Activated CD4-positive, alpha-beta T cell treated with anti-CD3 and anti-CD28 coated beads, Interleukin-2, amount 10 ng/mL, durations not matched to agents 24 days and 14 days (primary cell): ENCODE results near the gene POR. TPM values are rescaled to one million over a fixed set of nuclear protein-coding genes. Genes with fewer than 3 reads are reported as not detected.

ENCODE experiments used
- DNase-seq: peaks from one replicate; pipeline ENCODE4 v3.0.0; 2022
- H3K27ac Mint-ChIP-seq: one replicate; pipeline ENCODE4 v1.8.0; 2022; ENCODE audit warnings: mild to moderate bottlenecking, mixed read lengths
- H3K27me3 Mint-ChIP-seq: one replicate; pipeline ENCODE4 v1.8.0; 2022; ENCODE audit warnings: mixed read lengths
- H3K36me3 Mint-ChIP-seq: one replicate; pipeline ENCODE4 v1.8.0; 2022; ENCODE audit warnings: low read depth, mild to moderate bottlenecking, mixed read lengths
- H3K4me1 Mint-ChIP-seq: one replicate; pipeline ENCODE4 v1.8.0; 2021; ENCODE audit warnings: mixed read lengths
- H3K4me3 Mint-ChIP-seq: one replicate; pipeline ENCODE4 v1.8.0; 2022; ENCODE audit warnings: mild to moderate bottlenecking, moderate library complexity, mixed read lengths
- H3K9me3 Mint-ChIP-seq: one replicate; pipeline ENCODE4 v1.8.0; 2021; ENCODE audit warnings: mixed read lengths
- intact Hi-C: fragments of 100-400 bp; cut with micrococcal nuclease; formaldehyde crosslinking; loops from one replicate; pipeline ENCODE4 v1.15.1; 2023
- total RNA-seq: library from RNA; stranded (reverse); gene quantifications from 2 replicates; pipeline ENCODE4 v1.2.3, GENCODE V29; 2022

The POR gene
- total RNA-seq, 1 donor from 2014 or later = 69.4 TPM

DNA sequence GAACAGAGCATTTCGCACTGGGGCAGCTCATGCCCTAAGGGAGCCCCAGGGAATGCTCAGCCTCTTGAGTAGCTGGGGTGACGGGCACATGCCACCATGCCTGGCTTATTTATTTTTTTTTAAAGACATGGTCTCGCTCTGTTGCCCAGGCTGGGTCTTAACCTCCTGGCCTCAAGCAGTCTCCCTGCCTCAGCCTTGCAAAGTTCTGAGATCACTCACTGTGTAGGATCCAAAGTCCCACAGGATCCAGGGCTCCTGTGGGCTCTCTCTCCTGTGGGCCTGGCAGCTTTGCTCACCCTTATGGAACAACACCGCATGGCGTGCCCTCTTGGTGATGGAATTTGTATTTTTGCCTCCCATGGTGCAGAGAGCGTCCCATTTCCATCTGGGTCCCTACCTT, 45.4 kb downstream of the POR start:
- Mint-ChIP-seq H3K4me1 (no peaks in the 10 kb centered on the region), H3K9me3 (no peaks in the 10 kb centered on the region), H3K4me3 (no peak overlapping the region), H3K27ac (no peak overlapping the region), H3K27me3 (no peaks in the 10 kb centered on the region), H3K36me3 (peaks cover 12% of the 10 kb centered on the region)
- no peak for DNase-seq
- intact Hi-C loops = no loop called here

DNA sequence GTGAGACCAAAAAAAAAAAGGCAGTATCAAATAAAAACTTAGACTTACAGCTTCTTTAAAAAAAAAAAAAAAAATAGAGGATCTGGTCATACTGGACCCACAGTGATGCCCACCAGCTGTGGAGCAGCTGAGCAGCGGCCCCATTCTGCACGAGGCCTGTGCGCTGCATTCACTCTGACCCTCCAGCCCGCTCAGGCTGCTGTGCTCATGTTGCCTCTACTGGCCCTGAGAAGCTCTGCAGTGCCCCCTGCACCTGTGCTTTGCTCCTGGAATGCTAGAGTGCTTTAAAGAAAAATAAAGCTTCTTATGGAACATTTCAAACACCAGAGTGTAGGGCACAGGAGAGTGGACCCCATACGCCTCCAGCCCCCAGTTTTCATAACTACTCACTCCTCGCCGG, 46.3 kb downstream of the POR start:
- H3K4me1 Mint-ChIP-seq = no peaks in the 10 kb centered on the region
- H3K4me3 Mint-ChIP-seq = no peak overlapping the region
- no peak overlapping the region for H3K27ac Mint-ChIP-seq
- intact Hi-C loops = no loop called here
- peaks cover 9% of the 10 kb centered on the region for H3K36me3 Mint-ChIP-seq
- no peak for DNase-seq
- no peaks in the 10 kb centered on the region for H3K27me3 Mint-ChIP-seq
- no peaks in the 10 kb centered on the region for H3K9me3 Mint-ChIP-seq

DNA sequence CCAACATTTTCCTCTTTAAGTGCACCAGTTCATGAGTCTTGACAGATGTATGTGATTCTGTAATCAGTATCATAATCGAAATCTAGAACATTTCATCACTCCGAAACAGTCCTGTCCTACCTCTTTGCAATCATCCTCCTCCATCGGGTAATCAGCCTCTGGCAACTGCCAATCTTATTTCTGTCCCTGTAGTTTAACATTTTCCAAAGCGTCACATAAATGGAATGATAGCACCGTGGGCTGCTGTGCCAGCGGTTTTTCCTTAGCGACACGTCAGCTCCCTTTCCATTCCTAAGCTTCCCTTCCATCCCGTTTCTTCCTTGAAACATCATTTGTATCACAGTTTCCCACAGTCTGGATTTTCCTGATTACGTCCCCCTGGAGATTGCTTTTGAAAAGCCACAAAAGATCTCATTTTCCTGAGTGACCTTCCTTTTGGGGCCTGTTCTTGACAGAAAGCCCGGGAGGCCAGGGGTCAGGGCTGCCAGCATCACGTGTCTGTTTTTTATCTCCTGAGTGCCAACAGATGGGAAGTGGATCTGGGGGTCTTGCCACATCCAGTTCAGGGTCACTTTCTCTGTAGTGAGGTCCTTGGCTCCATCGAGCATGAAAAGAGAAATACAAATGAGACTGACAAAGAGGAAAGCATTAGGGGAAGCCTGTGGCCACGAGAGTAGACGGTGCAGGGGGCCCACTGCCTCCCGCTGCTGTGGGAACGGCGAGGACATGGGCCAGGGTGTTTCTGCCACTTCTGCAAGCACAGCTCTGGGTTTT, 47.8 kb downstream of the POR start:
- no peak overlapping the region for H3K27ac Mint-ChIP-seq
- no peaks in the 10 kb centered on the region for H3K27me3 Mint-ChIP-seq
- peaks cover 3% of the 10 kb centered on the region for H3K36me3 Mint-ChIP-seq
- H3K4me1 Mint-ChIP-seq = no peaks in the 10 kb centered on the region
- DNase-seq = no peak
- no peaks in the 10 kb centered on the region for H3K9me3 Mint-ChIP-seq
- intact Hi-C loops = no loop called here
- no peak overlapping the region for H3K4me3 Mint-ChIP-seq

DNA sequence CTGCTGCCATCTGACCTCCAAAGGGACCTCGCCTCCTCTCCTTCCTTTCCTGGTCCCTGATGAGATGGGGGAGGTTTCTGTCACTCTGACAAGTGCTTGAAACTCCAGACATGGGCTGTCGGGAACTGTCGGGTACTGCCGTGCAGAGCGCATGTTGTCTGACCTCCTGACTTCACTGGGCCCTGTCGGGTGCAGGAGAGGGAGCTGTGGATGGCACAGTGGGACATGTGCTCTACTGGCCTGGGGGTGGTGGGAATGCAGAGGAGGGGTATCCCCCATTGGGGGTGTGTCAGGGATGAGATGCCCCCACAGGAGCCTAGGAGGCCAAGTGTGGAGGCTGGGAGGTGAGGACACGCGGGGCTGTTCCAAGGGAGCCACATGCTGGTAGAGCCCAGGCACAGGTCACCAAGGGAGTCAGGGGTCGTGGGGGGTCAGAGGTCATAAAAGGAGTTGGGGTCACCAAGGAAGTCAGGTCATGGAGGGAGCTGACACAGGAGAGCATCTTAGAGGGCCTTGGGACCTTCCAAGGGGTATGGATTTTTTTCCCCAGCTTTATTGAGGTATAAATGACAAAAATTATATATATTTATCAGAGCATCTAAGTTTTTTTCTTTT, 48.5 kb downstream of the POR start:
- no peak overlapping the region for H3K4me3 Mint-ChIP-seq
- no peaks in the 10 kb centered on the region for H3K27me3 Mint-ChIP-seq
- H3K4me1 Mint-ChIP-seq = no peaks in the 10 kb centered on the region
- intact Hi-C loops = no loop called here
- no peaks in the 10 kb centered on the region for H3K9me3 Mint-ChIP-seq
- H3K27ac Mint-ChIP-seq = no peak overlapping the region
- DNase-seq = no peak
- H3K36me3 Mint-ChIP-seq = peaks cover under 1% of the 10 kb centered on the region

DNA sequence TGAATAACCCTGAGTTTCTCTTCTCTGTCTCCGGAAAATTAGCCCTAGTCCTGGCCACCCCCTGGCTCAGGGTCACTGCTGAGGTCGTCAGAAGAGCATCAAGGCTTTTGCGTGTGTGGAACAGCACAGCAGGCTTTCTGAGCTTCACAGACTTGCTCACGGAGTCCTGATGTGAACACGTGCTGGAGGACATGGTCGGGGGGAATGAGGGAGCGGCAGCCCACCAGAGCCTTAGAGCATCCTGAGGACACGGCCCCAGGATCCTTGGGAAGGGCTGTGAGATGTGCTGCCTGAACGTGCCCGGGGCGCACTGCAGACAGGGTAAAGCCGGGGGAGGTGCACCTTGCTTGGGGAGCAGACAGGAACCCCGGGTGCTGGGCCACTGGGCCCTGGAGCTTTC, 50.7 kb downstream of the POR start:
- no peaks in the 10 kb centered on the region for H3K36me3 Mint-ChIP-seq
- H3K9me3 Mint-ChIP-seq = no peaks in the 10 kb centered on the region
- H3K4me1 Mint-ChIP-seq = no peaks in the 10 kb centered on the region
- DNase-seq = no peak
- no peak overlapping the region for H3K27ac Mint-ChIP-seq
- H3K27me3 Mint-ChIP-seq = no peaks in the 10 kb centered on the region
- intact Hi-C loops = no loop called here
- no peak overlapping the region for H3K4me3 Mint-ChIP-seq

DNA sequence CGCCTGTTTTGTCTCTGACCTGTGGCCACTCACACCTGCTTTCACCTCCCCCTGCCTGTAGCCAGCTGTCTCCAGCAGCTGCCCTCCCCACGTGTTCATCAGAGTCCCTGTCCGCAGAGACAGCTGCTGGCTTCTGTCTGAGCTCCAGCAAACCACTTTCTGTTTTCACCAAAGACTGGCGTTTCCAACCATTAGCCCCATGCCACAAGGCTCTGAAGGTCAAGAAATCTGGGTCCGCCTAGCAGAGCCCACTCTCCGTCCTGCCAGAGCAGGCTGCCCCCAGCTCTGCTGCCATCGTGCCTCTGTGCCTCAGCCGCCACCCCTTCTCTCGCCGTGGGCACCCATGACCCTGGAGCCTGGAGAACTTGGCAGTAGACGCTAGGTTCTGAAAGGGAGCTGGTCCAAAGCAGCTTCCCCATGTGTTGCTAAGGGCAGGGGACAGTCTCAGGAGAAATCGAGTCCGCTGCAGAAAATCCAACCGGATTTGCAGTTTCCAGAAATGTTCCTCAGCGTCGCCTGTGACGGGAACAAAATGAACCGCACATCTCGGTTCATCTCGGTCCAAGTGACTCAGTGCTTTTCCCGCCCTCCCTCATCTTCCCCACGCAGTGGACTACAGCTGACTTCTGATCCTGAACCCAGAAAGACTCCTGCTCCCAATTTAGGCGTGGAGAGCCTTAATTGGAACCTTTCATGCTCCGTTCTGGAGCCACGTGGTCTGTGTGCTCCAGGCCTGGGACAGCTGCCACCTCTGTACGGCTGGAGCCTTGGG, 51.4 kb downstream of the POR start:
- Mint-ChIP-seq H3K27me3 (no peaks in the 10 kb centered on the region), H3K4me1 (no peaks in the 10 kb centered on the region), H3K9me3 (no peaks in the 10 kb centered on the region), H3K4me3 (no peak overlapping the region), H3K36me3 (no peaks in the 10 kb centered on the region), H3K27ac (no peak overlapping the region)
- intact Hi-C loops = no loop called here
- no peak for DNase-seq

DNA sequence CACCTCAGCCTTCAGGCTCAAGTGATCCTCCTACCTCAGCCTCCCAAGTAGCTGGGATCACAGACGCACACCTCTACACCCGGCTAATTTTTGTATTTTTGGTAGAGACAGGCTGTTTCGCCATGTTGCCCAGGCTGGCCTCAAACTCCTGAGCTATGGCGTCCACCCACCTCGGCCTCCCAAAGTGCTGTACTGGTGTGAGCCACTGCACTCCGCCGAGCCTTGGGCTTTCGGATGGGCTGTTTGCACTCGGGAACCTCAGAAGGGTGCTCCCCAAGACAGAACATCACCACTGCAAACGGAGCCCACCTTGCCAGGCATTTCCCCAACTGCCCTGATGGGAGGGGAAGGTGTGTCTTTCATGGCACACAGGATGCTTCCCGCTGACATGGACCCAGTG, 52.1 kb downstream of the POR start:
- Mint-ChIP-seq H3K4me1 (peaks cover 4% of the 10 kb centered on the region), H3K9me3 (no peaks in the 10 kb centered on the region), H3K36me3 (peaks cover 5% of the 10 kb centered on the region), H3K27ac (no peak overlapping the region), H3K27me3 (no peaks in the 10 kb centered on the region), H3K4me3 (no peak overlapping the region)
- DNase-seq = no peak
- intact Hi-C loops = no loop called here

DNA sequence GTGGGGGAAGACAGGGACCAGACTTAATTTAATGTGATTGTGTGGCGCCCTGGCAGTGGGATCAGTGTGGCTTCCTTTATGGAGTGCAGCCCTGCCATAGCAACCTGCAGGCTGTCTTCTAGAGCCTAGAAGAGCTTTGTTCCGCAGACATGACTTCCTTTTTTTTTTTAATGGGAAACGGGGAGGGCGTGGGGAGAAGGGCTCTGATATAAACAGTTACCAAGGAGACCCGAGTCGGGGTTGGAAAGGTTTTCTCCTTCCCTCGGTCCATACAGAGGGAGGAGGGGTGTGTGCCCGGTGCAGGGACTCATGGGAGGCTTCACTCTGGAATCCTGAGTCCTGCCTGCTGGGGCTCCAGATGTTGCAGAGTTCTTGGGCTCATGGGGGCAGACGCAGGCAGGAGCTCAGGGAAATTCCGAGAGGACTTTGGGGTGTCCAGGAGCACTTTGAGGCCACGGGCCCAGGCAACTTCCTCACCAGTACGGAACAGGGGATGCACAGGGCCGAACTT, 52.6 kb downstream of the POR start:
- DNase-seq = no peak
- no peaks in the 10 kb centered on the region for H3K27me3 Mint-ChIP-seq

DNA sequence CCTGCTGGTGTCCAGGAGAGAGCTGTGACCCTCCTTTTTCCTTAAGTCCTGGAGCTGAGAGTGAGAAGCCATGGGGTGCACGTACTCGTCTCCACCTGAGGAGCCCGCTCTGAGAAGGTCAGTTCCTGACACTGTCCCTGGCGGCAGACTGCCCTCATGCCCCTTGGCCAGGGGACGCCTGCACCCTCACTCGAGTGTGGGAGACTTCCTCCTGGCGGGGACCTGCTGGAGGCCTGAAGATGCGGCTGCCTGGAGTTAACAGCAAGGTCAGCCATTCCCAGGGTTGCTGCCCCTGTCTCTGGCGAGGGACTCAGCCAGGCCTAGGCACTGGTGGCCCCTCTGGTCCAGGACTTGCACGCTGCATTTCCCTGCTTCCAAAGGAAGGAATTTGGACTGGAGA, 53.1 kb downstream of the POR start:
- H3K4me1 Mint-ChIP-seq = peaks cover 5% of the 10 kb centered on the region
- no peak overlapping the region for H3K4me3 Mint-ChIP-seq
- H3K27me3 Mint-ChIP-seq = no peaks in the 10 kb centered on the region
- intact Hi-C loops = no loop called here
- H3K27ac Mint-ChIP-seq = no peak overlapping the region
- DNase-seq = no peak
- H3K9me3 Mint-ChIP-seq = no peaks in the 10 kb centered on the region
- peaks cover 5% of the 10 kb centered on the region for H3K36me3 Mint-ChIP-seq

More for the DNA sequence above, 52.6 kb downstream of the POR start:
- Mint-ChIP-seq H3K27ac (no peak overlapping the region), H3K4me3 (no peak overlapping the region), H3K36me3 (peaks cover 5% of the 10 kb centered on the region), H3K9me3 (no peaks in the 10 kb centered on the region), H3K4me1 (peaks cover 5% of the 10 kb centered on the region)
- intact Hi-C loops = no loop called here

- H3K27me3 Mint-ChIP-seq = no peaks in the 10 kb centered on the region
- intact Hi-C loops = no loop called here
Observed at GRCh38 chr7:75968561-75969001, 53.6 kb downstream of the POR start.

DNA sequence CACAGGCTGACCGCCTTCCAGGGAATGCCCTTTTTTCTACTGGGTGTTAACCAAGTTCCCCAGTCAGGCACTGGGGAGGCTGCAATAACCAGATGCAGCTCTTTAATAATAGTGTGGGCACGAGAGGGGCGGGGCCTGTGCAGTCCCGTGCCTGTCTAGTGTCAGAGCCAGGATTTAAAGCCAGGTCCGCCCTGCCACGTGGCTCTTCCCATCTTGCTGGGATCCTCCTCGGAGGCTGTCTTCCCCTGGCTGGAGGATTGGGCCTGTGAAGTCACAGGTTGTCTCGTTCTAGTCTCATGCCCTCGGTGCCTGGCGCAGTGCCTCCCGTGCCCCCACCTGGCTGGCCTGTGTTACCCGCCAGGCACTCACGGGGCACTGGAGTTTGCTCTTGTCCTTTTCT, 54.2 kb downstream of the POR start:
- Mint-ChIP-seq H3K27ac (no peak overlapping the region), H3K9me3 (no peaks in the 10 kb centered on the region), H3K4me1 (peaks cover 5% of the 10 kb centered on the region), H3K4me3 (no peak overlapping the region), H3K36me3 (peaks cover 10% of the 10 kb centered on the region), H3K27me3 (no peaks in the 10 kb centered on the region)
- no peak for DNase-seq
- intact Hi-C loops = no loop called here

More at GRCh38 chr7:75968561-75969001, 53.6 kb downstream of the POR start:
- Mint-ChIP-seq H3K4me1 (peaks cover 5% of the 10 kb centered on the region), H3K9me3 (no peaks in the 10 kb centered on the region), H3K36me3 (peaks cover 5% of the 10 kb centered on the region), H3K27ac (no peak overlapping the region), H3K4me3 (no peak overlapping the region)
- no peak for DNase-seq

GRCh38 chr7:75969704-75970498, 54.9 kb downstream of the POR start:
- Mint-ChIP-seq H3K9me3 (no peaks in the 10 kb centered on the region), H3K27me3 (no peaks in the 10 kb centered on the region), H3K4me1 (peaks cover 5% of the 10 kb centered on the region), H3K36me3 (peaks cover 12% of the 10 kb centered on the region), H3K4me3 (no peak overlapping the region), H3K27ac (no peak overlapping the region)
- no peak for DNase-seq
- intact Hi-C loops = no loop called here

- Mint-ChIP-seq H3K27me3 (no peaks in the 10 kb centered on the region), H3K4me1 (peaks cover 5% of the 10 kb centered on the region), H3K27ac (no peak overlapping the region), H3K4me3 (no peak overlapping the region), H3K9me3 (no peaks in the 10 kb centered on the region), H3K36me3 (peaks cover 13% of the 10 kb centered on the region)
- no peak for DNase-seq
- intact Hi-C loops = no loop called here
Observed at GRCh38 chr7:75971309-75971960, 56.5 kb downstream of the POR start.
